ENCODE results near the gene CST4.
"Not testable (repeated sequence)": the region's sequence is repeated elsewhere in the genome, so short reads cannot be mapped to it uniquely, and the experiment has no call there.

CST4 gene

GRCh38 chr20:23636908-23637281 lies 51.9 kb downstream of the CST4 start:
- H3K9ac ChIP-seq (ENCODE audit: low read length), result peak overlapping the region; percentile 90
- peak overlapping the region; percentile 45 for H3K4me3 ChIP-seq (ENCODE audit: low read length)
- H3K36me3 ChIP-seq (ENCODE audit: control insufficient read depth, insufficient read depth, low read length), result peaks cover 17% of the 10 kb centered on the region
- H3K9me3 ChIP-seq (ENCODE audit: control insufficient read depth, low read length), result no peaks in the 10 kb centered on the region
- H3K27me3 ChIP-seq (ENCODE audit: control insufficient read depth, insufficient read depth, low read length), result no peaks in the 10 kb centered on the region
- H3K4me1 ChIP-seq (ENCODE audit: control insufficient read depth, insufficient read depth, low read length), result peaks cover 34% of the 10 kb centered on the region

GRCh38 chr20:23636182-23636907 lies 52.5 kb downstream of the CST4 start:
- peak overlapping the region; percentile 90 for H3K9ac ChIP-seq (ENCODE audit: low read length)
- no peaks in the 10 kb centered on the region for H3K27me3 ChIP-seq (ENCODE audit: control insufficient read depth, insufficient read depth, low read length)
- H3K4me1 ChIP-seq (ENCODE audit: control insufficient read depth, insufficient read depth, low read length), result peaks cover 34% of the 10 kb centered on the region
- peaks cover 17% of the 10 kb centered on the region for H3K36me3 ChIP-seq (ENCODE audit: control insufficient read depth, insufficient read depth, low read length)
- H3K4me3 ChIP-seq (ENCODE audit: low read length), result peak overlapping the region; percentile 45
- H3K9me3 ChIP-seq (ENCODE audit: control insufficient read depth, low read length), result no peaks in the 10 kb centered on the region

- H3K27me3 ChIP-seq (ENCODE audit: control insufficient read depth, insufficient read depth, low read length); H3K9ac ChIP-seq (ENCODE audit: low read length); H3K4me3 ChIP-seq (ENCODE audit: low read length); H3K9me3 ChIP-seq (ENCODE audit: control insufficient read depth, low read length): not testable (repeated sequence)
- Histone ChIP-seq H3K36me3 (ENCODE audit: control insufficient read depth, insufficient read depth, low read length) (peaks cover 17% of the 10 kb centered on the region), H3K4me1 (ENCODE audit: control insufficient read depth, insufficient read depth, low read length) (peaks cover 34% of the 10 kb centered on the region)
Measured at GRCh38 chr20:23635768-23636090, 53.1 kb downstream of the CST4 start.

Data from mucosa of stomach (tissue), 1 donor.